IgD-negative memory B cell (primary cell): Measurements from ENCODE around the gene KIF16B. TPM values are rescaled to one million over a fixed set of nuclear protein-coding genes. Genes with fewer than 3 reads are reported as not detected.
"Not testable (repeated sequence)": the region's sequence is repeated elsewhere in the genome, so short reads cannot be mapped to it uniquely, and the experiment has no call there.

Experiments used
- H3K27ac Mint-ChIP-seq, 3 donors: one replicate each; pipeline ENCODE4 v1.8.0; 2020 to 2022; ENCODE audit warnings: mild to moderate bottlenecking in 3 of 3, mixed read lengths in 3 of 3, moderate library complexity in 1 of 3
- H3K27me3 Mint-ChIP-seq: one replicate; pipeline ENCODE4 v1.8.0; 2021; ENCODE audit warnings: mixed read lengths
- H3K36me3 Mint-ChIP-seq: one replicate; pipeline ENCODE4 v1.8.0; 2020; ENCODE audit warnings: mild to moderate bottlenecking, mixed read lengths
- H3K4me1 Mint-ChIP-seq, 3 donors: one replicate each; pipeline ENCODE4 v1.8.0; 2020 to 2022; ENCODE audit warnings: mixed read lengths in 3 of 3, mild to moderate bottlenecking in 1 of 3
- H3K4me3 Mint-ChIP-seq, 4 donors: one replicate each; pipeline ENCODE4 v1.8.0; 2020 to 2022; ENCODE audit warnings: mild to moderate bottlenecking in 4 of 4, mixed read lengths in 4 of 4, moderate library complexity in 3 of 4
- H3K9me3 Mint-ChIP-seq, 3 donors: one replicate each; pipeline ENCODE4 v1.8.0; 2020 to 2021; ENCODE audit warnings: mixed read lengths in 3 of 3, mild to moderate bottlenecking in 1 of 3
- polyA plus RNA-seq: library from polyadenylated mRNA; unstranded; fragments of 300-500 nt; fragmentation: Illumina TruSeq; gene quantifications from one replicate; pipeline ENCODE4 v1.2.3, GENCODE V29; 2021

The KIF16B gene
- polyA plus RNA-seq, 1 donor from 2014 or later: 7.3 TPM

GRCh38 chr20:16229813-16230212 lies 343.4 kb downstream of the KIF16B start:
- Mint-ChIP-seq H3K9me3 (peaks cover 0 to 6% (median 0%) of the 10 kb centered on the region in 3 donors), H3K27me3 (no peaks in the 10 kb centered on the region), H3K27ac (no peak overlapping the region), H3K4me1 (no peaks in the 10 kb centered on the region), H3K4me3 (no peak overlapping the region), H3K36me3 (no peaks in the 10 kb centered on the region)

GRCh38 chr20:16228722-16229121 lies 344.5 kb downstream of the KIF16B start:
- Mint-ChIP-seq H3K27ac (no peak overlapping the region), H3K9me3 (peaks cover 0 to 4% (median 0%) of the 10 kb centered on the region in 3 donors), H3K27me3 (no peaks in the 10 kb centered on the region), H3K4me3 (no peak overlapping the region), H3K36me3 (no peaks in the 10 kb centered on the region), H3K4me1 (no peaks in the 10 kb centered on the region)

- H3K27me3 Mint-ChIP-seq, H3K9me3 Mint-ChIP-seq, H3K27ac Mint-ChIP-seq, H3K36me3 Mint-ChIP-seq, H3K4me1 Mint-ChIP-seq, H3K4me3 Mint-ChIP-seq: not testable (repeated sequence)
Measured at GRCh38 chr20:16226961-16227360, 346.3 kb downstream of the KIF16B start.

- Mint-ChIP-seq H3K4me3 (no peak overlapping the region), H3K36me3 (peaks cover 2% of the 10 kb centered on the region), H3K27ac (no peak overlapping the region), H3K27me3 (no peaks in the 10 kb centered on the region), H3K4me1 (no peaks in the 10 kb centered on the region), H3K9me3 (peaks cover 0 to 5% (median 5%) of the 10 kb centered on the region in 3 donors)
Measured at GRCh38 chr20:16224836-16225235, 348.4 kb downstream of the KIF16B start.

GRCh38 chr20:16222859-16223411 lies 350.3 kb downstream of the KIF16B start:
- Mint-ChIP-seq H3K27me3 (no peaks in the 10 kb centered on the region), H3K4me3 (no peak overlapping the region), H3K4me1 (no peaks in the 10 kb centered on the region), H3K9me3 (peaks cover 0 to 5% (median 3%) of the 10 kb centered on the region in 3 donors), H3K27ac (no peak overlapping the region), H3K36me3 (peaks cover 2% of the 10 kb centered on the region)

Other genes with a start within 250 kb of the KIF16B start
- gene SNRPB2, start 156.6 kb upstream of the KIF16B start, polyA plus RNA-seq: 82.4 TPM
- gene OTOR, start 174.9 kb upstream of the KIF16B start, polyA plus RNA-seq: not detected